Gastroesophageal sphincter (tissue), 4 donors: ENCODE data around the gene KRTAP4-6. TPM values are rescaled to one million over a fixed set of nuclear protein-coding genes. Genes with fewer than 3 reads are reported as not detected.

Experiments
- ATAC-seq: fragments of 150-250 bp; one replicate; pipeline ENCODE4 v1.9.1; 2016; ENCODE audit warnings: mild to moderate bottlenecking, moderate library complexity
- H3K27ac ChIP-seq, 4 donors: fragments of 200-600 bp; sonication (generic) in 3 of 4; 1 replicate in 3 of 4; 2 replicates in 1 of 4; pipeline ENCODE4 v1.5.1; 2016 to 2019
- H3K27me3 ChIP-seq: fragments of 200-600 bp; sonication (generic); one replicate; pipeline ENCODE4 v1.5.1; 2019
- H3K36me3 ChIP-seq, 2 donors: fragments of 200-600 bp; sonication (generic); one replicate each; pipeline ENCODE4 v1.5.1; 2019; ENCODE audit warnings: control low read depth in 1 of 2
- H3K4me1 ChIP-seq, 3 donors: fragments of 200-600 bp; sonication (generic); 1 replicate in 2 of 3; 2 replicates in 1 of 3; pipeline ENCODE4 v1.5.1; 2016 to 2019; ENCODE audit warnings: control low read depth in 2 of 3
- H3K4me3 ChIP-seq, 2 donors: fragments of 200-600 bp; sonication (generic); one replicate each; pipeline ENCODE4 v1.5.1; 2019; ENCODE audit warnings: mild to moderate bottlenecking in 1 of 2, moderate library complexity in 1 of 2
- H3K9me3 ChIP-seq, 3 donors: fragments of 200-600 bp; sonication (generic); one replicate each; pipeline ENCODE4 v1.5.1; 2017 to 2019; ENCODE audit warnings: control low read depth in 2 of 3
- CTCF ChIP-seq, 4 experiments: fragments of 200-600 bp in 2 of 4; fragments of 450-650 bp in 2 of 4; sonication (generic) in 1 of 4; IDR thresholded peaks; one replicate each; pipeline ENCODE4 v1.5.1; 2017 to 2019; ENCODE audit warnings: antibody characterized with exemption in 4 of 4, mild to moderate bottlenecking in 2 of 4, moderate library complexity in 2 of 4
- EP300 ChIP-seq: sonication (generic); formaldehyde crosslinking; IDR thresholded peaks from one replicate; pipeline ENCODE4 v1.6.1; 2017; ENCODE audit warnings: antibody characterized with exemption, mild to moderate bottlenecking
- POLR2A ChIP-seq, 2 donors: fragments of 450-650 bp; IDR thresholded peaks; one replicate each; pipeline ENCODE4 v1.6.1; 2017; ENCODE audit warnings: antibody characterized with exemption in 2 of 2, mild to moderate bottlenecking in 2 of 2, moderate library complexity in 1 of 2
- POLR2AphosphoS5 ChIP-seq: sonication (generic); formaldehyde crosslinking; IDR thresholded peaks from one replicate; pipeline ENCODE4 v1.6.1; 2017; ENCODE audit warnings: antibody characterized with exemption
- WGBS, 2 donors: methylation state at CpG; one replicate each; pipeline ENCODE4 v1.1.5; 2018; ENCODE audit warnings: low coverage in 1 of 2; 5-methylcytosine and 5-hydroxymethylcytosine counted together
- total RNA-seq, 4 donors: library from RNA; depleted of rRNA; stranded (reverse); fragments of >200 nt; gene quantifications; one replicate each; pipeline ENCODE4 v1.1.0, GENCODE V29; 2016

Gene KRTAP4-6
- total RNA-seq, 4 donors from 2014 or later: not detected

GRCh38 chr17:41178843-41179616, 38.7 kb upstream of the KRTAP4-6 start:
- no peaks in the 10 kb centered on the region for H3K4me1 ChIP-seq
- H3K9me3 ChIP-seq: no peaks in the 10 kb centered on the region
- H3K27ac ChIP-seq: no peak overlapping the region
- TF ChIP-seq POLR2AphosphoS5 (no peak), POLR2A (IDR thresholded peaks at IDR 0.05) (no peak), CTCF (IDR thresholded peaks at IDR 0.05) (no peak), EP300 (no peak)
- ATAC-seq: no peak
- WGBS, 2 donors: 60 to 63% methylated on average over 1 of the region's 1 CpG
- no peaks in the 10 kb centered on the region for H3K36me3 ChIP-seq
- H3K27me3 ChIP-seq: peaks cover 16% of the 10 kb centered on the region
- no peak overlapping the region for H3K4me3 ChIP-seq

- H3K9me3 ChIP-seq: no peaks in the 10 kb centered on the region
- TF ChIP-seq CTCF (IDR thresholded peaks at IDR 0.05) (no peak), POLR2A (IDR thresholded peaks at IDR 0.05) (no peak), EP300 (no peak), POLR2AphosphoS5 (no peak)
- no peak overlapping the region for H3K27ac ChIP-seq
- peaks cover 11% of the 10 kb centered on the region for H3K27me3 ChIP-seq
- WGBS, 2 donors: 81 to 82% methylated on average over 3 of the region's 3 CpGs
- H3K4me3 ChIP-seq: no peak overlapping the region
- H3K4me1 ChIP-seq: no peaks in the 10 kb centered on the region
- no peak for ATAC-seq
- no peaks in the 10 kb centered on the region for H3K36me3 ChIP-seq
Measured at GRCh38 chr17:41178341-41178740, 38.0 kb upstream of the KRTAP4-6 start.

- H3K36me3 ChIP-seq: no peaks in the 10 kb centered on the region
- no peak within 1 kb of the TSS for H3K27ac ChIP-seq
- 68% methylated on average over 3 of the region's 7 CpGs; no CpG with 5 or more reads in 1 of the 2 donors for WGBS, 2 donors
- H3K4me3 ChIP-seq: no peak within 1 kb of the TSS
- H3K4me1 ChIP-seq: no peaks in the 10 kb centered on the region
- no peaks in the 10 kb centered on the region for H3K9me3 ChIP-seq
- no peak for ATAC-seq
- no peak for TF ChIP-seq EP300
- TF ChIP-seq POLR2A (IDR thresholded peaks at IDR 0.05): no peak
- TF ChIP-seq POLR2AphosphoS5: no peak
- no peak for TF ChIP-seq CTCF (IDR thresholded peaks at IDR 0.05)
- H3K27me3 ChIP-seq: peaks cover 11% of the 10 kb centered on the region
Measured at GRCh38 chr17:41177727-41178271, 37.5 kb upstream of the KRTAP4-6 start, which contains the start of gene KRTAP4-2. Gene KRTAP4-2 (minus strand): TSS chr17:41178221. CDS start chr17:41178164, 57 bp downstream.

- H3K4me3 ChIP-seq: no peak overlapping the region
- H3K9me3 ChIP-seq: no peaks in the 10 kb centered on the region
- no peaks in the 10 kb centered on the region for H3K36me3 ChIP-seq
- 70 to 72% methylated on average over 2 to 3 of the region's 3 CpGs for WGBS, 2 donors
- no peak for ATAC-seq
- no peak for TF ChIP-seq CTCF (IDR thresholded peaks at IDR 0.05)
- no peak for TF ChIP-seq POLR2A (IDR thresholded peaks at IDR 0.05)
- no peak for TF ChIP-seq EP300
- TF ChIP-seq POLR2AphosphoS5: no peak
- H3K27ac ChIP-seq: no peak overlapping the region
- H3K27me3 ChIP-seq: peaks cover 11% of the 10 kb centered on the region
- no peaks in the 10 kb centered on the region for H3K4me1 ChIP-seq
Measured at GRCh38 chr17:41176744-41177387, 36.5 kb upstream of the KRTAP4-6 start.
